ENCODE measurements around the gene TNFRSF17. TPM values are rescaled to one million over a fixed set of nuclear protein-coding genes. Genes with fewer than 3 reads are reported as not detected.

TNFRSF17 gene
- not detected in 2 replicates for total RNA-seq

DNA sequence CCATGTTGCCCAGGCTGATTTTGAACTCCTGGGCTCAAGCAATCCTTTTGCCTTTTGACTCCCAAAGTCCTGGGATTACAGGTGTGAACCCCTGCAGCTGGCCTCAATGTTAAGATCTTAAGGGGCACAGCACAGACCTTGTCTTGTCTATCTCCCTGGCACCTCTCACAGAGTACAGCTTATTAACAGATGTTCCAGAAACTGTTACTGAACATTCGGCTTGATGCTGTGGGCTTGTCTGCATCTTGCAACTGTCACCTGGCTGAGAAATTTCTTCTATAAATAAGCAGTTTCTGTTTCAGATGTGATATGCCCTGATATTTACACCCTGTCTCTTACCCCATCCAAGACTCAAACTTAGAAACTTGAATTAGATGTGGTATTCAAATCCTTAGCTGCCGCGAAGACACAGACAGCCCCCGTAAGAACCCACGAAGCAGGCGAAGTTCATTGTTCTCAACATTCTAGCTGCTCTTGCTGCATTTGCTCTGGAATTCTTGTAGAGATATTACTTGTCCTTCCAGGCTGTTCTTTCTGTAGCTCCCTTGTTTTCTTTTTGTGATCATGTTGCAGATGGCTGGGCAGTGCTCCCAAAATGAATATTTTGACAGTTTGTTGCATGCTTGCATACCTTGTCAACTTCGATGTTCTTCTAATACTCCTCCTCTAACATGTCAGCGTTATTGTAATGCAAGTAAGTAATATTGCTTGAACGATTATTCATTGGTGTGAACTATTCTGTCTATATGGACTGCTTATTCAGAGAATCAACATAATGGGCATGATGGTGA lies at the start of gene TNFRSF17:
Gene TNFRSF17 (plus strand): TSS at position 450 of the 791 bp plus-strand sequence. CDS start 115 bp downstream, at position 565.

DNA sequence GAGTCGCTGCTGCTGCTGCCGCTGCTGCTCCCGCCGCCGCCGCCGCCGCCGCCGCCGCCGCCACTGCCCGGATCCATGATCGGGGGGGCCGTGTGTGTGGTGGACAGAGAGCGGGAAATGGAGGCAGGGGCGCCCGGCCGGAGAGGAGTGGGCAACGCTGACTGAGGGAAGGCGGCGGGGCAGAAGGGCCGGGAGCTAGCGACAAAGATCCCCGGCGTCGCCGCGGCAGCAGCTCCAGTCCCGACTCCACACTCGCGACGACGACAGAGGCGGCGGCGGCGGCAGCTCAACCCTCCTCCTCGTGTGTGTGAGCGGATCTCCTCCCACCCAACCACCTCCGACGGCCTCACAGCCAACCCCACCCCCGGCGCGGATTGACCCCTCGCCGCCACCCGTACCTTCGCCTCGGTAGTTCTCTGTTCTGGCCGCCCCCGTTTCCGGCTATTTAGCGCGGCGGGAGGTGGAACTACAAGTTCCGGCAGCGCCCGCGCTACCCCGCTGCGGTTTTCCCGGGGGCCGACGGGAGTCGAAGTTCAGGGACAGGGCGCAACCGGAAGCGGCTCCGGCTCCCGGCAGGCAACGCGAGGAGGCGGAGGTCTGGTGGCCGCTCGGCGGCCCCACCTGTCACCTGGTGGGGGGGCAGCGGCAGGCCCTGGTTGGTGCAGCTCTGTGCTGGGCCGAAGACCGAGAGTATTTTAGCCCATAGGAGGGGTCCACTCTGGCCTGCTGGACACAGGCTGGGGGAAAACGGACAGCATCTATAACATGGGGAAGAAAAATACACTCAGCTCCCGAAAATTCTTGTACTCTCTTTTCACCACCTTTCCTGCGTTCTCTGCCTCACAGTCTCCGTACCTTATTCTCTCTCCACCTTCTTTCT lies 49.1 kb upstream of the TNFRSF17 start, which contains the start of gene GSPT1:
Gene GSPT1 (minus strand): TSS at position 313 of the 880 bp plus-strand sequence. CDS start 236 bp downstream, at position 77.

DNA sequence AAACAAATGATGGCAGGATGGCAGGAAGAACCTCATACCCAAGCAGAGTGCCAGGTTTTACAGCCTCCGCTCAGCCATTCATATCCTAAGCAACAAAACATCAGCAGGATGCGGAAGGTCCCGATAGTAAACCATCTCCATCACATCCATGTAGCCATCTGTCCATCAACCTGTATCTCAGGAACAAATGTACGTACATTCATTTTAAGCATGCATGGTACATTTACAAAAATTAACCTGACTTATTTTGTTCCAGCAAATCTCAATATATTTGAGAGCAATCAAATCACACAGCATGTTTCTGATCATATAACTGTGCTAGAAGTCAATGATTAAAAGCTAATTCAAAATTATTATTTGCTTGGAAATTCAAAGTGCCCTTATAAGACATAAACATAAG lies 23.1 kb upstream of the TNFRSF17 start, which contains the start of gene NPIPB2:
Gene NPIPB2 (minus strand): TSS at position 101 of the 400 bp plus-strand sequence. CDS start 0 bp downstream, at position 101.

Small RNA genes lying within 50 kb of the gene (small RNA-seq; reads per million reads assigned to genes)
- gene AC007216.5 (not detected), gene UBL5P4 (not detected)

Other genes starting within 250 kb of the TNFRSF17 start
- 20.6 and 33.6 TPM in 2 replicates for gene TXNDC11, start 222.4 kb upstream of the TNFRSF17 start, total RNA-seq
- gene ZC3H7A, start 168.0 kb upstream of the TNFRSF17 start, total RNA-seq = 27.2 and 35.0 TPM in 2 replicates
- 167 and 171 TPM in 2 replicates for gene RSL1D1, start 113.7 kb upstream of the TNFRSF17 start, total RNA-seq
- gene GSPT1, start 49.3 kb upstream of the TNFRSF17 start, total RNA-seq = 118 and 173 TPM in 2 replicates
- gene NPIPB2, start 23.2 kb upstream of the TNFRSF17 start, total RNA-seq = 3.7 and 5.1 TPM in 2 replicates
- 32.6 and 36.0 TPM in 2 replicates for gene SNX29, start 11.5 kb downstream of the TNFRSF17 start, total RNA-seq

Data from subcutaneous preadipocyte (primary cell).